ENCODE data around the gene SCGB1D2.

DNA sequence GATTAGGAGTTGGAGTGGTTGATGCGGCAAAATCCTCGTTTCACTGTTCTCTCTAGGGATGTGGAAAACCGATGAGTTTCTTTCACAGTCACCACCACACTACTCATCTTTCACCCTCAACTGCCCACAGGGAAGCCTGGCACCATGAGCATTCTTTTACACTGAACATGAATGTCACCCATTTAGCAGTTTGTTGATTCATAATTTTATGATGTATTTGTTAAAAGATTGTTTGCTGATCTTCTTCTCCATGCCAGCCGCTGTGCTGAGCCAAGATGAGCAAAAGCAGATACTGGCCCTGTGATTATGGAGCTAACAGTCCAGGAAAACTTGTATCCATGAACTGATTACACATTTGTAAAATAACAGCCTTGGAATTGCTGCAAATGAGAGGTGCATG is 3.9 kb upstream of the SCGB1D2 start:
- TF ChIP-seq, protein P1, sequence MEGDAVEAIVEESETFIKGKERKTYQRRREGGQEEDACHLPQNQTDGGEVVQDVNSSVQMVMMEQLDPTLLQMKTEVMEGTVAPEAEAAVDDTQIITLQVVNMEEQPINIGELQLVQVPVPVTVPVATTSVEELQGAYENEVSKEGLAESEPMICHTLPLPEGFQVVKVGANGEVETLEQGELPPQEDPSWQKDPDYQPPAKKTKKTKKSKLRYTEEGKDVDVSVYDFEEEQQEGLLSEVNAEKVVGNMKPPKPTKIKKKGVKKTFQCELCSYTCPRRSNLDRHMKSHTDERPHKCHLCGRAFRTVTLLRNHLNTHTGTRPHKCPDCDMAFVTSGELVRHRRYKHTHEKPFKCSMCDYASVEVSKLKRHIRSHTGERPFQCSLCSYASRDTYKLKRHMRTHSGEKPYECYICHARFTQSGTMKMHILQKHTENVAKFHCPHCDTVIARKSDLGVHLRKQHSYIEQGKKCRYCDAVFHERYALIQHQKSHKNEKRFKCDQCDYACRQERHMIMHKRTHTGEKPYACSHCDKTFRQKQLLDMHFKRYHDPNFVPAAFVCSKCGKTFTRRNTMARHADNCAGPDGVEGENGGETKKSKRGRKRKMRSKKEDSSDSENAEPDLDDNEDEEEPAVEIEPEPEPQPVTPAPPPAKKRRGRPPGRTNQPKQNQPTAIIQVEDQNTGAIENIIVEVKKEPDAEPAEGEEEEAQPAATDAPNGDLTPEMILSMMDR (IDR thresholded peaks at IDR 0.05): no peak
- TF ChIP-seq POLR2AphosphoS5 (IDR thresholded peaks at IDR 0.05) (no peak), POLR2A (IDR thresholded peaks at IDR 0.05; ENCODE audit: low read depth) (no peak), EP300 (IDR thresholded peaks at IDR 0.05) (no peak)
